SKM-1 (cell line): ENCODE measurements around the gene TOR4A.

ENCODE experiments used
- DNase-seq: peaks from one replicate; lab custom pipeline; 2025; ENCODE audit not compliant: unreplicated experiment; lab: John Stamatoyannopoulos, UW

The TOR4A gene

DNA sequence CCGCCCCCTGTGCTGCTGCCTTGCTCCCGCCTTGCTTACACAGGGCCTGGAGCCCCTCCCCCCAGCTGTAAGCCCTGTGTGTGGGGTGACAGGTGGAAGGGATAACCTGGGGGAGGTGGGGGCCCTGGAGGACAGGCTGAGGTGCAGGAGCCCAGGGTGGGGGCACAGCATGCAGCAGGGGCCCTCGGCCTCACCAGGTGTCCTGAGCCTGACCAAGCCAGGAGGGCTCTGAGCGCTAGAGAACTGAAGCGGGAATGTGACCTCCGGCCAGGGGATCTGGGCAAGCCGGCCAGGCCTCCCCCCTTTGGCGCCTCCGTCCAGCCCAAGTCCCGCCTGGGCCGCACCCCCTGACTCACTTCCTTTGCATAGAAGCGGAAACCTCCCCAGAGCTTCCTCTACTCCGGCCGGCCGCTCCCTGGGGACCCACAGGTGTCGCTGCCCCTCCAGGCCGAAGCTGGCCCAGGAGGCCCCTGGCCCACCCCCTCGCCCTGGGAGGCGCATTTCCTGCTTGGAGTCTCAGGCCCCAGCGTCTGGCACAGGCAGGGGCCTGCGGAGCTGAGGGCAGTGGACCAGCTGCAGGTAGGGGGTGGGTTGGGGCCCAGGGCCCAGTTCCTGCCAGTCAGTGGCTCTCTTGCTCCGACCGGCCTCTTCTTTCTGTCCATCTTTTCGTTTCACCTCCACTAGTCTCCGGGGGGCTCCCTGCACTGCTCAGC is at the start of gene TOR4A:
TSS of gene TOR4A (plus strand) at position 398 of the 713 bp plus-strand sequence. CDS start 964 bp downstream, outside the sequence.
- DNase-seq: peak; percentile 85

DNA sequence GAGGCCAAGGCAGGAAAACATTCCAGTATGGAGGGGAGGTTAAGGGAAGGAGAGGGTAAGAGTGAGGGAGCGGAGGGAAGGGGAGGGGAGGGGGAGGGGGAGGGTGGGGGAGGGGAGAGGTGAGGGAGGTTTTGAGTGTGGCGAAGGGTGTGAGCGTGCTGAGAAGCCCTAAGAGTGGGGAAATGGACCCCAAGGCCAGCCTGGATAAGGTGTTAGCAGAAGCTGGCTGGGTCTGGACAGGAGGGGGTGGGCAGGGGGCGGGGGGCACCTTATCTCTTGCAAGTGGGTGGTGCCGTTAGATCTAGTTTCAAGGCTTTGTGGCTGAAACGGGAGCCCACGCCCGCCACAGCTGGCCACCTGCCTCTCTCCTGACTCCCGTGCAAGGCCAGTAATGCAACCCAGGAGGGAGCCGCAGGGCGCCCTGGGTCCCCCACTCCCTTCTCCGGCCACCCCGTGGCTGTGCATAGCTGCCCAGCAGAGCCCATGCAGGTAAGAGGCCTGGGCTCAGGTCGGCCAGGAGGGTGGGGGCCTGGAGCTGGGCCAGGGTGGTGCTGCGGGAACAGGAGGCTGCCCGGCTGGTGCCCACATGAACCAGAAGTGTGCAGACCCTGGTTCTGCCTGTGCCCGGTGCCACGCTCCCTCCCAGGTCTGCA is 49.5 kb upstream of the TOR4A start:
- DNase-seq: no peak

DNA sequence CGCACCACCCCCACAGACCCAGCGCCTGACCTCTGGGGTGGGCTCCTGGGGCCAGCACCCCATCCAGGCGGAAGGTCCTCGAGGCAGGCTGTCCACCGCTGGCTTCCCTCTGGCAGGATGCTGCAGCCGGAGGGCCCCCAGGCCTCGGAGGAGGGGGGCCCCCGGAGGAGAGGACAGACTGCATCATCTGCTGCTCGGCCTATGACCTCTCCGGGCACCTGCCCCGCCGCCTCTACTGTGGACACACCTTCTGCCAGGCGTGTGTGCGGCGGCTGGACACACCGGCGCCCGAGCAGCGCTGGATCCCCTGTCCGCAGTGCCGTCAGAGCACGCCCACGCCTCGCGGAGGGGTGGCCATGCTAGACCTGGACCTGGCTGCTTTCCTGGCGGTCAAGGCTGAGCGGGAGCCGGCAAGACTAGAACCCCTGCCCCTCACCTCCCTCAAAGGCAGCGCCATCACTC is 49.0 kb upstream of the TOR4A start:
- no peak for DNase-seq

DNA sequence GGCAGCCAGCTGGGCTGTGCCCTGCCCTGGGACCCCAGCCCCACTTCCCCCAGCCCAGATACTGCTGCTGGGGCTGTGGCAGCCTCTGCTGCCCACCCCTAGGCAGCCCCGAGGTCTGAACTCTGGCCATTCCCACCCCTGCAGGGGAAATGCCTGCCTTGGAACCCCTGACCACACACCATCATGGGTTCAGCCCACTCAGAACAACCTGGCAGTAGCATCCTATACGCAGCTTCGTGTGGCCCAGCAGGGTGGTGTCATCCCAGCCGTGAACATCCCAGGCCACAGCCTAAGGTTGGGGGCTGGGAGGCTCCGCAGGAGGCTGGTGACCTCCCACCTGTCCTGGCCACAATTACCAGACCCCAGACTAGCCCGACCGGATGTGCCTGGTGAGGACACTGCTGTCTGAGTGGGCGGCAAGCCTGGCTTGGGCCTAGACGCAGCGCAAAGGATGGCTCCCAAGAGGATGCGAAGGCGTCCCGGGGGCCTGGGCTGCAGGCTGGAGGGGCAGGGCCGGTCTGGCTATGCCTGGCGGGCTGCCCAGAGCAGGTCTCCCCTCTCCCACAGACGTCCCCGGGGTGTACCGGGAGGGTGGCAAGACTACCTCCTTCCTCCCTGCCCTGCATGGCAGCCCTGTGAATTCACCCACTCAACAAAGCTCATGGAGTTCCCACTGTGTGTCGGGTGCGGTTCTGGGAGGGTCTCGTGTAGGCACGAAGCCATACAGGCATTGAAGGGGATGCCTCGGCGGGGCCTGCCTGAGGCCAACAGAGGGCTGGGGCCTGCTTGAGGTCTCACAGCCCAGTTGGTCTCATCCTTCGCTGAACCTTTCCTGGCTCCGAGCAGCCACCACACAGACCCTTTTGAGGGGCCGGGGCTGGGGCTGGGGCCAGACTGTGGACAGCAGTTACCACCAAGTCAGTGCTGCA is 48.3 kb upstream of the TOR4A start:
- no peak for DNase-seq

DNA sequence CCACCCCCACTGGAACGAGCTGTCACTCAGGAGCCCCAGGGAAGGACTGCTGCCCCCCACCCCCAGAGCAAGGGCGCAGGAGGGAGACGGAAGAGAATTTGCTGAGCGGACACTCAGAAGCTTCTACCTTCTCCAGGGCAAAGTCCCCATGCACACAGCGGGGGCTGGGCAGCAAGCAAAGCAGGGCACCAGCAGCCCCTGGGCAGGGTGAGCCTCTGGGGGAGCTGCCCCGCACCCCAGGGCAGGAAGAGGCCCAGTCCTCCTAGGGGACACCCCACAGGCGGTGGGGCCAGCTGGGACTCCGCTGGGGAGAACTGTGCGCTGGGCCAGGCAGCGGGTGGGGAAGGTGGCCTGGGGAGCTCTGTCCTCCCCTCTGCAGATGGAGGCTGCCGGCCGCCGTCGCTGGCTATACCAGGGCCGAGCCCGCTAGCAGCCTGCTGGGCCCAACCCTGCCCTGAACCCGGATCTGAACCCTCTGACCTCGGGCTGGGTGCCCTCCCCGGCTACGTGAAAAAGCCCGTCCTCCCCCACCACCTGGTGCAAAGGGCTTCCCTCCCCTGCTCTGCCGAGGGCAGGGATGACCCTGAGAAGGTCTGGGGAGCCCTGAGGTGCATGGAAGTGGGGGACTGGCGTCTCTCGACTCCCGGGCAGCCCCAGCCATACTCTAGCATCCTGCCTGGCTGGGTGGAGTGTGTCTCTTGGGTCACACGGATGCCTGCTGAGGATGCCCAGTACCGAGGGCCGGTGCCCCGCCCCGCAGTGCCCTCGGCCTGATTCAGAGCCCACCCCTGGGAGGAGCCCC is 47.4 kb upstream of the TOR4A start:
- no peak for DNase-seq

DNA sequence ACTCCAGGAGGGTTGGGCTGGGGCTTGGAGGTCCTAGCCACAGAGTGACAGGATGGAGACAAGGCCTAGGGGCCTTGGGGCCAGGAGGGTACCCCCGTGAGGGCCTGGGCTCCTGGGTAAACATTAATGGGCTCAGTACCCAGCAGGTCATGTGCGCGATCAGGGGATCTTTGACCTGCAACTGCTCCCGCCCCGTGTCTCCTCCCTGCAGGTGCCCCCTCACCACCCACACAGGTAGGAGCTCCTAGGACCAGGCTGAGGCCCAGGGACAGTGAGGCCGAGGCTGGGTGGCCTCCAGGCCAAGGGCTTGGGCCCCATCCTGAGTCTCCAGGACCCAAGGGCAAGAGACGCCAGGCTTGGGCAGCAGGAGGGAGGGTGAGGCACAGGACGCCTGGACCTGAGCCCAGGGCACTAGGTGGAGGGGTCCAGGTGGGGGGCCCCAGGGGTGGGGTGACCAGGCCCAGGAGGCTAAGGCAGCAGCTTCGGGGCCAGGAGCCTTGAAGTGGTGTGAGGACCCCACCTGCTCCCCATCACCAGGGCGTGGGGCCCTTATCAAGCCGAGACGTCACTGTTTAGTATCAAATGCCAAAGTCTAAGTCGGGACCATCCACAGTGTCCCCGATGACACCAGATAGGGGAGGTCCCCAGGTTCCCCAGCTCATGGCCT is 46.7 kb upstream of the TOR4A start, which contains the start of gene SLC34A3:
TSS of gene SLC34A3 (plus strand) at position 197 of the 667 bp plus-strand sequence. CDS start 802 bp downstream, outside the sequence.
- DNase-seq: no peak

DNA sequence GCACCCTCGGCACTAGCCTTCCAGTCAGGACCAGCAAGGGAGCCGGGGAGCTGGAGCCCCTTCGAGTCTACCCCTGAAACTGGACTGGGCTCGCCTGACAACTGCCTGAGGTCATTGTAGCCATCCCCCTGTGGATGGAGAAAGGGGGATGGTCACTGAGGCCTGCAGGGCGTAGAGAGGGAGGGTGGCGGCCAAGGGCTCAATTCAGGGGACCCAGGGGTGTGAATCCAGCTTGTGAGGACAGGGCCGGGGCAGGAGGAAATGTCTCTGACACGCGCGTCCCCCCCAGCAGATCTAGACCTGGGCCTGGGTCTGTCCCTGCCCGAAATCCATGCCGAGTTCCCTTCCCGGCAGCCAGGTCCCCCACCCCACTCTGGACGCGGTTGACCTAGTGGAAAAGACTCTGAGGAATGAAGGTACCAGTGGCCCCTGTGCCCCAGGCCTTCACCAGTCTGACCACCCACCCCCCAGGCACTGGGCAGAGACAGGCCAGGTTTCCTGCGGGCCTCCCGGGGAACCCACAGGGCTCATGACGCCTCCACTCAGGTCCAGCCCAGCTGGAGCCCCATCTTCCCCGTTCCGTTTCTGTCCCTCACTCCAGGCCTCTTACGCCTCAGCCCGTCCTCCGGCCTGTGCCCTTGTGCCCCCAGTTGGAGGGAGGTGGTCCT is 46.0 kb upstream of the TOR4A start:
- DNase-seq: no peak

GRCh38 chr9:137232101-137232500 is 45.4 kb upstream of the TOR4A start:
- DNase-seq: no peak

DNA sequence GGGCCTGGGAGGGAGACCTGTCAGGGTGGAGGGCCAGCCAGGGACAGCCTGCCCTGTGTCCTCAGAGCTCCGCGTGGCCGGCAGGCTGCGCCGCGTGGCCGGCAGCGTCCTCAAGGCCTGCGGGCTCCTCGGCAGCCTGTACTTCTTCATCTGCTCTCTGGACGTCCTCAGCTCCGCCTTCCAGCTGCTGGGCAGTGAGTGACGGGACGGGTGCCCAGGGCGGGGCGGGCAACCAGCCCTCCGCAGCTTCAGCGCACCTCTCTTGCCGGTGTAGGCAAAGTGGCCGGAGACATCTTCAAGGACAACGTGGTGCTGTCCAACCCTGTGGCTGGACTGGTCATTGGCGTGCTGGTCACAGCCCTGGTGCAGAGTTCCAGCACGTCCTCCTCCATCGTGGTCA is 45.0 kb upstream of the TOR4A start:
- DNase-seq: no peak

GRCh38 chr9:137233143-137233980 is 44.2 kb upstream of the TOR4A start:
- no peak for DNase-seq

GRCh38 chr9:137234055-137234697 is 43.4 kb upstream of the TOR4A start:
- DNase-seq: no peak

- DNase-seq: no peak
Observed at GRCh38 chr9:137234758-137235423, 42.6 kb upstream of the TOR4A start.

DNA sequence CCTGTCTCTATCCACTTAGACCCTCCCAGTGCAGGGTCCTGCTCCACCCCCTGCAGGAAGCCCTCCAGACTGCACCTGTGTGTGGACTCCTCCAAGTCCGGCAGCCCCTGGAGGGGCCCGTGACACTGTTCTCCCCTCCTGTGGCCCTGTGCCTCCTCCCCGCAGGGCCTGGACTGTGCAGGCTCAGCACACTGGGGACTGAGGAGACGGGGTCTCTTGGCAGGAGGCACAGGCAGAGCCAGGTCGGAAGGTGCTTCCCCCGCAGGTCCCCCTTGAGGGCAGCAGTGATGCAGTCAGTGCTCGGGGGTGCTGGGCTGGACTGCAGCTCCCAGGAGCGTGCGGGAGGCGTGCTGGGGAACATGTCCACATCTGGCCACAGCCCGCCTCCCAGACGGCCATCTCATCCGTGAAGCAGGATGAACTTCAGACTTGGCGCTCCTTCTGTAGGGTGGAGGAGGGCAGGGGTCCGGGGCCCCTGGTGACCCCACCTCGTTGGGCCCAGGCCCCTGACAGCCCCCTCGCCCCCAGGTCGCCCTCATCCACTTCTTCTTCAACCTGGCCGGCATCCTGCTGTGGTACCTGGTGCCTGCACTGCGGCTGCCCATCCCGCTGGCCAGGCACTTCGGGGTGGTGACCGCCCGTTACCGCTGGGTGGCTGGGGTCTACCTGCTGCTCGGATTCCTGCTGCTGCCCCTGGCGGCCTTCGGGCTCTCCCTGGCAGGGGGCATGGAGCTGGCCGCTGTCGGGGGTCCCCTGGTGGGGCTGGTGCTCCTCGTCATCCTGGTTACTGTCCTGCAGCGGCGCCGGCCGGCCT is 41.9 kb upstream of the TOR4A start:
- DNase-seq: no peak

DNA sequence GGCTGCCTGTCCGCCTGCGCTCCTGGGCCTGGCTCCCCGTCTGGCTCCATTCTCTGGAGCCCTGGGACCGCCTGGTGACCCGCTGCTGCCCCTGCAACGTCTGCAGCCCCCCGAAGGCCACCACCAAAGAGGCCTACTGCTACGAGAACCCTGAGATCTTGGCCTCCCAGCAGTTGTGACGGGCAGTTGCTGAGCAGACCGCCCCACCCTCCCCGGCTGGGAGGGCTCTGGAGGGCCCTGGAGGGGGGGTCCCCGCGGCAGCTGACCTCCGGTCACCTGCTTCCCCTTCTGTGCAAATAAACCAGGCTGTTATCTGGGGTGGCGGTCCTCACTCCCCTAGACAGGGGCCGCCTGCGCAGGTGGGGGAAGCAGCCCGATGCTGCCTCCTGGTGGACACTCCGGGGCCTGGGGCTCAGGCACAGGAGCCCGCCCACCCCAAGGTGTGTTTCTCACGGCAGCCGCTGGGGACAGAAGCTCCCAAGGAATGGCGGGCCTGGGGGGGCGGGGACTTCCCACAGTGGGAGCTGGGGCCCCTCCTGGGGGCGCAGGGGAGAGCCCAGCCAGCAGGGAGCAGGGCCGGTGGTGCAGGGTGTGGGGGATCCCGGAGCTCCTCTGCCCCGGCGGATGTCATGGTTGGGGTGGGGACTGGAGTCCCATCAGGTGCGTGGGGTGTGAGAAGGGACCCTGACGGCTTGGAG is 41.1 kb upstream of the TOR4A start:
- DNase-seq: peak; percentile 61

DNA sequence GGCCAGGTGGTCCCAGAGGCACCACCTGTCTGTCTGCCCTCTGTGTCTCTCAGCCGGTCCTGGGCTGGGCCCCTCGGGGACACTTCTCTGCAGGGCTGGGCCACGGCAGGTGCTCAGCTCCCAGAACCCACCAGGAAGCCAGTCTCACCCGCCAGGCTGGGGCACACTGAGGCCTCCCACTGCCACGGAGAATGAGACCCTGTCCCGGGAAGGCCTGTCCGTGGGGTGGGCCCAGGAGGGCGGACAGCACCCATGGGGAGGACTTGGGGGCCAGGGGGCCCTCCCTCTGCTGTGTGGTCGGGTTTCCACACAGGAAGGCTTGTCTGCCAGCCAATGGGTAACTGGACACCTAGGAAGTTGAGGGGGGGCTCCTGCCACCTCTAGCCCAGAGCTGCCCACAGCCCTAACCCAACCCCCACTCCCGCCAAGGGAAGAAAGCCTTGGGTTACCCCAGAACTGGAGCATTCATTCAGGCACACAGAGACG is 40.5 kb upstream of the TOR4A start:
- no peak for DNase-seq
